Stimulated activated CD4-positive, alpha-beta T cell treated with anti-CD3 and anti-CD28 coated beads, Interleukin-1b, Interleukin-23, amount 100 ng/mL, for 4 hours (primary cell): ENCODE data around the gene KLC3.

Experiments used
- DNase-seq, 2 donors: peaks; one replicate each; pipeline ENCODE4 v3.0.0-alpha.2; 2020; ENCODE audit warnings: low read depth in 2 of 2

Gene KLC3

GRCh38 chr19:45376045-45376724, 35.6 kb downstream of the KLC3 start:
- DNase-seq = no peak

- DNase-seq = no peak
These were observed 39.6 kb downstream of the KLC3 start for GRCh38 chr19:45380107-45380506.

- no peak for DNase-seq
These were observed 41.9 kb downstream of the KLC3 start for GRCh38 chr19:45382426-45382825.

- no peak for DNase-seq
These were observed 45.1 kb downstream of the KLC3 start for GRCh38 chr19:45385392-45386221.

- no peak for DNase-seq
These were observed 50.8 kb downstream of the KLC3 start for GRCh38 chr19:45391346-45391745.

- no peak for DNase-seq
These were observed 51.5 kb downstream of the KLC3 start for GRCh38 chr19:45391871-45392665.

- no peak for DNase-seq
These were observed 55.5 kb downstream of the KLC3 start for GRCh38 chr19:45395821-45396617.

- DNase-seq = no peak
These were observed 59.6 kb downstream of the KLC3 start for GRCh38 chr19:45400192-45400591.
